ENCODE measurements around the gene PITPNB.

The PITPNB gene

DNA sequence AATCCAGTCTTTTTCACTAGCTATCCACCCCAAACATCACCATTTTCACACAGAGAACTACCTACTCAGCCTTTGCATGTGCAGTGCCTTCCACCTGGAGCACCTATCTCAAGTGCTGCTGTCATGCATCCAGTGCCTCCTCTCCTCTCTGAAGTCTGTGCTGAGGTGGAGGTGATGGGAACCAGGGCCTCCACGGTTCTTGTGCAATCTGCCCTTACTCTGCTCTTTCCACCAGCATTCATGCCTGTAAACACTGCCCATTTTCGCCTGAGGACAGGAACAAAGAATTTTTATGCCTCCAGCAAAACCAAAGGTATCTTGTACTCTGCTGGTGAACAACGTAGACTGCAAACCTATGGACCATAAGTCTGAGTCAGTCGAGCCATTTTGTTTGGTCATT lies 27.0 kb downstream of the PITPNB start:
- TF ChIP-seq, protein P1, sequence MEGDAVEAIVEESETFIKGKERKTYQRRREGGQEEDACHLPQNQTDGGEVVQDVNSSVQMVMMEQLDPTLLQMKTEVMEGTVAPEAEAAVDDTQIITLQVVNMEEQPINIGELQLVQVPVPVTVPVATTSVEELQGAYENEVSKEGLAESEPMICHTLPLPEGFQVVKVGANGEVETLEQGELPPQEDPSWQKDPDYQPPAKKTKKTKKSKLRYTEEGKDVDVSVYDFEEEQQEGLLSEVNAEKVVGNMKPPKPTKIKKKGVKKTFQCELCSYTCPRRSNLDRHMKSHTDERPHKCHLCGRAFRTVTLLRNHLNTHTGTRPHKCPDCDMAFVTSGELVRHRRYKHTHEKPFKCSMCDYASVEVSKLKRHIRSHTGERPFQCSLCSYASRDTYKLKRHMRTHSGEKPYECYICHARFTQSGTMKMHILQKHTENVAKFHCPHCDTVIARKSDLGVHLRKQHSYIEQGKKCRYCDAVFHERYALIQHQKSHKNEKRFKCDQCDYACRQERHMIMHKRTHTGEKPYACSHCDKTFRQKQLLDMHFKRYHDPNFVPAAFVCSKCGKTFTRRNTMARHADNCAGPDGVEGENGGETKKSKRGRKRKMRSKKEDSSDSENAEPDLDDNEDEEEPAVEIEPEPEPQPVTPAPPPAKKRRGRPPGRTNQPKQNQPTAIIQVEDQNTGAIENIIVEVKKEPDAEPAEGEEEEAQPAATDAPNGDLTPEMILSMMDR (IDR thresholded peaks at IDR 0.05; ENCODE audit: low read depth, low read length, poor library complexity, severe bottlenecking), result no peak
- TF ChIP-seq EZH2phosphoT487 (IDR thresholded peaks at IDR 0.05; ENCODE audit: borderline replicate concordance, low read length), result no peak
- H3K9me3 ChIP-seq (ENCODE audit: control insufficient read depth, insufficient read depth, low read length), result no peaks in the 10 kb centered on the region
- no peak overlapping the region for H3K4me3 ChIP-seq (ENCODE audit: low read length)
- H3F3A ChIP-seq (ENCODE audit: control insufficient read depth, insufficient read depth), result peaks cover 8% of the 10 kb centered on the region; the same call in 1 of the 2 replicates
- no peaks in the 10 kb centered on the region for H3K27me3 ChIP-seq (ENCODE audit: control insufficient read depth, low read length)
- H3K36me3 ChIP-seq (ENCODE audit: control insufficient read depth, low read length), result peaks cover 93% of the 10 kb centered on the region
- peaks cover 9% of the 10 kb centered on the region; the same call in 1 of the 2 replicates for H3K79me2 ChIP-seq (ENCODE audit: control insufficient read depth, low read length)
- no peak overlapping the region for H3K27ac ChIP-seq (ENCODE audit: low read depth, low read length)
- no peak overlapping the region for H3K4me2 ChIP-seq (ENCODE audit: low read length)
- H4K20me1 ChIP-seq (ENCODE audit: control insufficient read depth, insufficient read depth, low read depth, low read length), result peaks cover 3% of the 10 kb centered on the region; the same call in 1 of the 2 replicates
- H3K4me1 ChIP-seq (ENCODE audit: control insufficient read depth, low read length), result no peaks in the 10 kb centered on the region
- no peaks in the 10 kb centered on the region for H3K9me2 ChIP-seq (replicated peaks; ENCODE audit: control insufficient read depth, low read length)

DNA sequence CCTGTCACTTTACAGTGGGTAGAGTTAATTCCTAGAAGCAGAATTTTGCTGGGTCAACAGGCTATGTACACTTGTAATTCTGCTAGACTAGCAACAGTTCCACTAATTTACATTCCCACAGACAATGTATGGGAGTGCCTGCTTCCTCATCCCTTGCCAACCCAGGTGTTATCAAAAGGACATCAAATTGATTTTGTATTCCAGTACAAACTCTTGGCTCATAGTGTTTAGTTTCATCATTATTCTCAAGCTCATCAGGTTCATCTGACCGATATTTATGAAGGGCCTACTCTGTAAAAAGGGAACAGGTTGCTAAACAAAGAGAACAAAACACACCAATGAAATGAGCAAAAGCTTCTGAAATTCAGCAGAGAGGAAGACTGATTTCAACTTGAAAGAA lies 30.7 kb downstream of the PITPNB start:
- peaks cover 91% of the 10 kb centered on the region for H3K36me3 ChIP-seq (ENCODE audit: control insufficient read depth, low read length)
- TF ChIP-seq, protein P1 (IDR thresholded peaks at IDR 0.05; ENCODE audit: low read depth, low read length, poor library complexity, severe bottlenecking), result no peak
- no peak for TF ChIP-seq EZH2phosphoT487 (IDR thresholded peaks at IDR 0.05; ENCODE audit: borderline replicate concordance, low read length)
- no peak overlapping the region for H3K27ac ChIP-seq (ENCODE audit: low read depth, low read length)
- H4K20me1 ChIP-seq (ENCODE audit: control insufficient read depth, insufficient read depth, low read depth, low read length), result peaks cover 15% of the 10 kb centered on the region; the same call in 1 of the 2 replicates
- peaks cover 21% of the 10 kb centered on the region for H3K79me2 ChIP-seq (ENCODE audit: control insufficient read depth, low read length)
- no peak overlapping the region for H3K4me3 ChIP-seq (ENCODE audit: low read length)
- H3F3A ChIP-seq (ENCODE audit: control insufficient read depth, insufficient read depth), result peaks cover 9% of the 10 kb centered on the region; the same call in 1 of the 2 replicates
- H3K27me3 ChIP-seq (ENCODE audit: control insufficient read depth, low read length), result no peaks in the 10 kb centered on the region
- H3K4me1 ChIP-seq (ENCODE audit: control insufficient read depth, low read length), result no peaks in the 10 kb centered on the region
- no peaks in the 10 kb centered on the region for H3K9me2 ChIP-seq (replicated peaks; ENCODE audit: control insufficient read depth, low read length)
- no peaks in the 10 kb centered on the region for H3K9me3 ChIP-seq (ENCODE audit: control insufficient read depth, insufficient read depth, low read length)
- H3K4me2 ChIP-seq (ENCODE audit: low read length), result no peak overlapping the region

DNA sequence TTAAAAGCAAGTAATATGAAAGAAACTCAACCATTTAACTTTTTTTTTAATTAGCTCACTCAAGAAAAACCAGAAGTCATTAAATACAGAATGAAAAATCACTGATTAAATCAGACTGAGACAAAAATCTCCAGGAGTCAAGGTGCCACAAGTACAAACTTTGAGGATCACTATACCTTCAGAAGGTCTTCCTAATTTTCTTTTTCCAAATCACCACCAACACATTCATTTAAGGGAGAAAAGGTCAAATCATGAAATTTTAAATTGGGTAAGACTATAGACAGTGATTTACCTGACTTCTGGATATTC lies 32.3 kb downstream of the PITPNB start:
- peaks cover 80% of the 10 kb centered on the region for H3K36me3 ChIP-seq (ENCODE audit: control insufficient read depth, low read length)
- peaks cover 12% of the 10 kb centered on the region for H3K79me2 ChIP-seq (ENCODE audit: control insufficient read depth, low read length)
- H4K20me1 ChIP-seq (ENCODE audit: control insufficient read depth, insufficient read depth, low read depth, low read length), result peaks cover 15% of the 10 kb centered on the region; the same call in 1 of the 2 replicates

More for the DNA sequence above, 32.3 kb downstream of the PITPNB start:
- Histone ChIP-seq H3K4me2 (ENCODE audit: low read length) (no peak overlapping the region), H3K27ac (ENCODE audit: low read depth, low read length) (no peak overlapping the region), H3K4me3 (ENCODE audit: low read length) (no peak overlapping the region), H3K9me3 (ENCODE audit: control insufficient read depth, insufficient read depth, low read length) (no peaks in the 10 kb centered on the region), H3K9me2 (replicated peaks; ENCODE audit: control insufficient read depth, low read length) (no peaks in the 10 kb centered on the region), H3K27me3 (ENCODE audit: control insufficient read depth, low read length) (no peaks in the 10 kb centered on the region), H3F3A (ENCODE audit: control insufficient read depth, insufficient read depth) (peaks cover 18% of the 10 kb centered on the region), H3K4me1 (ENCODE audit: control insufficient read depth, low read length) (no peaks in the 10 kb centered on the region)
- TF ChIP-seq, protein P1 (IDR thresholded peaks at IDR 0.05; ENCODE audit: low read depth, low read length, poor library complexity, severe bottlenecking), result no peak
- no peak for TF ChIP-seq EZH2phosphoT487 (IDR thresholded peaks at IDR 0.05; ENCODE audit: borderline replicate concordance, low read length)
